Astrocyte (in vitro differentiated cells and primary cell): Measurements from ENCODE around the gene RPL10A.

Source experiments
- CTCF ChIP-seq: IDR thresholded peaks from 2 replicates; pipeline ENCODE4 v1.5.1; 2011; ENCODE audit warnings: low read depth, mild to moderate bottlenecking, inconsistent platforms, low read length, moderate library complexity; ENCODE audit not compliant: insufficient read depth
- EZH2 ChIP-seq: IDR thresholded peaks from 2 replicates; pipeline ENCODE4 v1.6.1; 2012; ENCODE audit warnings: mild to moderate bottlenecking, low read length, inconsistent platforms; ENCODE audit not compliant: insufficient read depth

GRCh38 chr6:35451354-35452182 is 16.6 kb upstream of the RPL10A start:
- TF ChIP-seq CTCF, result no peak
- TF ChIP-seq EZH2, result no peak
